Measurements from ENCODE around the gene RABGAP1L.

The RABGAP1L gene

DNA sequence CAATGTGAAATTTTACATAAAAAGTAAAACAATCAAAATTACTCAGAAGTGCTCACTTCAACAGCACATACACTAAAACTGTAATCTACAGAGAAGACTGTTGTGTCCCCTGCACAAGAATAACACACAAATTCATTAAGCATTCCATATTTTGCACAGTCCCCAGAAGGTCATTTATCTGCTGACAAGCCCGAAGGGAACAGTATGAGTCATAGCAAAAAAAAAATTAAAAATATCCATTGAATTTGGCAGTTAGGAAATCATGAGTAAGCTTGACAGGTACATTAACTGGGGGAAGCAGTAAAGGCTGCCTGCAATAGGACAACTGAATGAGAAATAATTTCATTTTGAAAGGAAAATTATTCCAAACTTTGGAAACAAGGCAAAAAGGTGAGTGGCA is 837.2 kb downstream of the RABGAP1L start:
- H3K27me3 ChIP-seq (replicated peaks) = no peaks in the 10 kb centered on the region
- in situ Hi-C loops (cut with HindIII; ENCODE audit: low pct_ligation_motif_present, low sequenced_read_pairs) = no loop called here
- no peaks in the 10 kb centered on the region for H3K36me3 ChIP-seq (replicated peaks)
- no peak overlapping the region for H3K4me3 ChIP-seq (ENCODE audit: low read depth, low read length)
- no peak overlapping the region for H3K27ac ChIP-seq
- DNase-seq = no peak
- TF ChIP-seq, protein P1, sequence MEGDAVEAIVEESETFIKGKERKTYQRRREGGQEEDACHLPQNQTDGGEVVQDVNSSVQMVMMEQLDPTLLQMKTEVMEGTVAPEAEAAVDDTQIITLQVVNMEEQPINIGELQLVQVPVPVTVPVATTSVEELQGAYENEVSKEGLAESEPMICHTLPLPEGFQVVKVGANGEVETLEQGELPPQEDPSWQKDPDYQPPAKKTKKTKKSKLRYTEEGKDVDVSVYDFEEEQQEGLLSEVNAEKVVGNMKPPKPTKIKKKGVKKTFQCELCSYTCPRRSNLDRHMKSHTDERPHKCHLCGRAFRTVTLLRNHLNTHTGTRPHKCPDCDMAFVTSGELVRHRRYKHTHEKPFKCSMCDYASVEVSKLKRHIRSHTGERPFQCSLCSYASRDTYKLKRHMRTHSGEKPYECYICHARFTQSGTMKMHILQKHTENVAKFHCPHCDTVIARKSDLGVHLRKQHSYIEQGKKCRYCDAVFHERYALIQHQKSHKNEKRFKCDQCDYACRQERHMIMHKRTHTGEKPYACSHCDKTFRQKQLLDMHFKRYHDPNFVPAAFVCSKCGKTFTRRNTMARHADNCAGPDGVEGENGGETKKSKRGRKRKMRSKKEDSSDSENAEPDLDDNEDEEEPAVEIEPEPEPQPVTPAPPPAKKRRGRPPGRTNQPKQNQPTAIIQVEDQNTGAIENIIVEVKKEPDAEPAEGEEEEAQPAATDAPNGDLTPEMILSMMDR (IDR thresholded peaks at IDR 0.05; ENCODE audit: low read depth, low read length, missing control alignments) = no peak

DNA sequence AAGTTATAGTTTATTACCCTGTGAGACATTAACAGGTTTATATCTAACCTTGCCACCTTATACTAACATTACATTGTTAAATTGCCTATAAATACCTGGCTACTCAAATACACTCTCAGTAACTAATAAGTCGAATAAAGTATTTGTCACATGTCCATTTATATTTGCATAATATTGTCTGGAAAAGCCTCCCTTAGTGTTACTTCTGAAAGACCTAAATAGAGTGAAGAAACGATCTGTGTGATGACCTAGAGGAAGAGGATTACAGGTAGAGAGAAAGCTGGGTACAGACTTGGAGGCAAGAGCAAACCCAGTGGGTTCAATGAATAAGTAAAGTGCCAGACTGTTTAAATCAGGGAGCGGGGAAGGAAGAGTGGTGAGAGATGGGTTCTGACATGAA is 837.7 kb downstream of the RABGAP1L start:
- TF ChIP-seq, protein P1 (IDR thresholded peaks at IDR 0.05; ENCODE audit: low read depth, low read length, missing control alignments) = no peak
- Histone ChIP-seq H3K27ac (no peak overlapping the region), H3K27me3 (replicated peaks) (no peaks in the 10 kb centered on the region), H3K36me3 (replicated peaks) (no peaks in the 10 kb centered on the region), H3K4me3 (ENCODE audit: low read depth, low read length) (no peak overlapping the region)
- no peak for DNase-seq
- in situ Hi-C loops (cut with HindIII; ENCODE audit: low pct_ligation_motif_present, low sequenced_read_pairs) = no loop called here

DNA sequence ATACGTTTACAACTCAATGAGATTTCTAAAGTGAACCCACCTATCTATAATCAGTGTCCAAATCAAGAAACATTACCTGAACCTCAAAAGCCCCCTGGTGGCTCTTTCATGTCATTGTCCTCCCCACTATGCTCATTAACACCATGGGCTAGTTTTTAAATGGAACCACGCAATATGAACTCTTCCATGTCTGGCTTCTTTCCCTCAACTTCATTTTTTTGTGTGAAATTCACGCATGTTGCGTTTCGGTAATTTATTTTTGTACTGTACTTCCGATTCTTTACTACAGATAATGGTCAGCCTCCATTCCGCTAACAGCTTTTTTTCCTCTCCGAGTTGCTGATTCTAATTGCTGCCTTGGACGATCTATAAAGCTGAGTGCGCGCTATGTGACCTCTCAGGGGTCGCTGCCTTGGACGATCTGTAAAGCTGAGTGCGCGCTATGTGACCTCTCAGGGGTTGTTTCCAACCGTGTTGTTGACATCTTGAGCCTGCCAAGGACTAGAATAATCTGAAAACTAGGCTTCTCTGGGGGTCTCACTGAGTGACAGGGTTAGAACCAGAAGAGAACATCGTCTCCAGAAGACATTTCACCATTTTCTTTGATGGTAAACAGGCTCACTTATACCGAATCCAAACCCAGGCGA is 839.4 kb downstream of the RABGAP1L start:
- Histone ChIP-seq H3K27ac (peak overlapping the region; percentile 99), H3K36me3 (replicated peaks) (no peaks in the 10 kb centered on the region), H3K27me3 (replicated peaks) (no peaks in the 10 kb centered on the region), H3K4me3 (ENCODE audit: low read depth, low read length) (peak overlapping the region; percentile 88)
- in situ Hi-C loops (cut with HindIII; ENCODE audit: low pct_ligation_motif_present, low sequenced_read_pairs) = no loop called here
- TF ChIP-seq, protein P1 (IDR thresholded peaks at IDR 0.05; ENCODE audit: low read depth, low read length, missing control alignments) = peak; percentile 77
- DNase-seq = peak; percentile 25

DNA sequence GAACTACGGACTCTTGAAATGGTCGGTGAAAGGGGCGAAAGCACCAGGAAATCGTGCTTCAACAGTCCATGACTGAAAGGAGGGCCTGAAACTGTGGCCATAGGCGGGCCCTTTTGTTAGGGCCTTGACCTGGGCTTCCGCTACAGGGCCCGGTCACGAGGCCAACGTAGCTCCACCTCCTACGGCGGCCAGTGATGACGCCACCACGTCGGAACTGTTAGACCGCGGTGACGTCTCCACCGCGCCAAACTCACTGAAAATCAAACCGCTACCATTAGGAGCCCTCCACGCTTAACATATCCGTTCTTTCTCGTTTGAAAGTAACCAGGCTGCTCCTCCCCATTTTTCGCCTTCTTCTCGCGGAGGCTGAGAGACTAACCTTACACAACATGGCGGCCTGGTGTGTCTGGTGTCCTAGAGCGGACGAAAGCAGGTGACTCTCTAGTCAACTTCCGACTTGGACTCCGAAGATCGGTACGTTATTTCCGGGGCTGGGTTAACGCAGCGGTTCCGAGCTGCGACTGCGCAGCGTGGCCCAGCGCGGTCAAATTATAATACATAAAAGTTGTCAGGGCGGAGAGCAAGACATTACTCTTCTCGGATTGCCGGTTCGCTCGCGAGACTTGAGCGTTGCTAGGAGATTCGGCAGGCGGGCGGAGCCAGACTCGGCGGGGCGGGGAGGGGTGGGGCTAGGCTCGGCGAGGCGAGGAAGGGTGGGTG is 840.1 kb downstream of the RABGAP1L start:
- TF ChIP-seq, protein P1 (IDR thresholded peaks at IDR 0.05; ENCODE audit: low read depth, low read length, missing control alignments) = no peak

DNA sequence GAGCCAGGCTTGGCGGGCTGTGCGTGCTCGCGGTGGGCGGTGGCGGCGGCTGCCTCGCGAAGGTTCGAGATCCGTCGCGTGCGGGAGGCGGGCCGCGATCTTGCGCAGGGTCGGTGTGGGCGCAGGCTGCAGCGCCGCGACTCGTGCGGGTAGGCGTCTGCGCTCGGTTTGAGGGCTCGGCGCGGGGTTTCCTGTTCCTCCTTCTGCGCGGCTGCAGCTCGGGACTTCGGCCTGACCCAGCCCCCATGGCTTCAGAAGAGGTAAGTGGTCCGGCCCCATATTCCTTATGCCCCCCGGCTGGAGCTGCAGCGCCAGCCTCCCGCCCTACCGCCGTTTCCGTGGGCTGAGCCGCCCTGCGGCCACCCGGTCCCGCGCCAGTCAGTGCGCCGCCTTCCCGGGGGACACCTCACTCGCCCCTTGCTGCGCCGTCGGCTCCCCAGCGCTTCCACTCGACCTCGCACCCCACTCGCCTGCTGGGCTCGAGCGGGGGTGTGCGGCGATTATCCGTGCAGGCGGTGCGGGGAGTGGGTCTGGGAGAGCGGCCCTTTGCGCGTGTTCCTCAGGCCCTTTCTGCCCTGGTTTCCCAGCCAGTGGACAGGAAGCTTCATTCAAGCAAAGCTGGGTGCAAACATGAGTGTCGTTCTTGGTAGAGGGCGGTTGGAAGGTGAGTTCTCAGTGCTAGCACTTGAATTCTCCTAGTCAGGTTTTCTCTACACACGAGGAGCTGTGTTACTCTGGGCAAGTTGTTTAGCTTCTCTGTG is 840.8 kb downstream of the RABGAP1L start, which contains the start of gene CACYBP:
Gene CACYBP (plus strand): TSS at position 12 of the 761 bp plus-strand sequence. CDS start 234 bp downstream, at position 246.
- in situ Hi-C loops (cut with HindIII; ENCODE audit: low pct_ligation_motif_present, low sequenced_read_pairs) = no loop called here
- H3K36me3 ChIP-seq (replicated peaks) = no peaks in the 10 kb centered on the region
- H3K27ac ChIP-seq = peak within 1 kb of the TSS; percentile 99
- H3K27me3 ChIP-seq (replicated peaks) = no peaks in the 10 kb centered on the region
- H3K4me3 ChIP-seq (ENCODE audit: low read depth, low read length) = peak within 1 kb of the TSS; percentile 88
- DNase-seq = peak; percentile 28
- TF ChIP-seq, protein P1 (IDR thresholded peaks at IDR 0.05; ENCODE audit: low read depth, low read length, missing control alignments) = no peak

More for the DNA sequence above, 840.1 kb downstream of the RABGAP1L start:
- Histone ChIP-seq H3K27ac (peak overlapping the region; percentile 99), H3K36me3 (replicated peaks) (no peaks in the 10 kb centered on the region), H3K27me3 (replicated peaks) (no peaks in the 10 kb centered on the region), H3K4me3 (ENCODE audit: low read depth, low read length) (peak overlapping the region; percentile 88)
- in situ Hi-C loops (cut with HindIII; ENCODE audit: low pct_ligation_motif_present, low sequenced_read_pairs) = no loop called here
- peak; percentile 99 for DNase-seq
